GM15510 (cell line): Measurements from ENCODE around the gene APOM.

ENCODE experiments used
- POLR2A ChIP-seq: IDR thresholded peaks from 3 replicates; pipeline ENCODE4 v1.6.1; 2011; ENCODE audit warnings: borderline replicate concordance; ENCODE audit not compliant: insufficient read length; ENCODE audit errors: extremely low read depth

APOM gene

DNA sequence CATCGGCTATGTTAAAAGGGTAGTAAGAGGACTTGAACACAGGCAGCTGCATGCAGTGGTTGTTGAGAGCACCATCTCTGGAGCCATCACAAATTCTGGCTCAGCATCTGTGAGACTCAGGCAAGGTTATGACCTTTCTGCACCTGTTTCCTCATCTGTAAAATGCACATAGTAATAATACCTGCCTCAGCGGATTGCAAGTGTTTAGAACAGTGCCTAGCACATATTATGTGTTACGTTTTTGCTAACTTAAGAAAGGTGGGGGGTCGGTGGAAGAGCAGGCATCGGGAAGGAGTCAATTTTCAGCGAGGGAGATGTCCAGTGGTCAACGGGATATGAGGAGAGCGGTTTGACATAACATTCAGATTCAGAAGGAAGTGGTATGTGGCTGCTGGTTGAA, 22.3 kb downstream of the APOM start:
- no peak for TF ChIP-seq POLR2A

DNA sequence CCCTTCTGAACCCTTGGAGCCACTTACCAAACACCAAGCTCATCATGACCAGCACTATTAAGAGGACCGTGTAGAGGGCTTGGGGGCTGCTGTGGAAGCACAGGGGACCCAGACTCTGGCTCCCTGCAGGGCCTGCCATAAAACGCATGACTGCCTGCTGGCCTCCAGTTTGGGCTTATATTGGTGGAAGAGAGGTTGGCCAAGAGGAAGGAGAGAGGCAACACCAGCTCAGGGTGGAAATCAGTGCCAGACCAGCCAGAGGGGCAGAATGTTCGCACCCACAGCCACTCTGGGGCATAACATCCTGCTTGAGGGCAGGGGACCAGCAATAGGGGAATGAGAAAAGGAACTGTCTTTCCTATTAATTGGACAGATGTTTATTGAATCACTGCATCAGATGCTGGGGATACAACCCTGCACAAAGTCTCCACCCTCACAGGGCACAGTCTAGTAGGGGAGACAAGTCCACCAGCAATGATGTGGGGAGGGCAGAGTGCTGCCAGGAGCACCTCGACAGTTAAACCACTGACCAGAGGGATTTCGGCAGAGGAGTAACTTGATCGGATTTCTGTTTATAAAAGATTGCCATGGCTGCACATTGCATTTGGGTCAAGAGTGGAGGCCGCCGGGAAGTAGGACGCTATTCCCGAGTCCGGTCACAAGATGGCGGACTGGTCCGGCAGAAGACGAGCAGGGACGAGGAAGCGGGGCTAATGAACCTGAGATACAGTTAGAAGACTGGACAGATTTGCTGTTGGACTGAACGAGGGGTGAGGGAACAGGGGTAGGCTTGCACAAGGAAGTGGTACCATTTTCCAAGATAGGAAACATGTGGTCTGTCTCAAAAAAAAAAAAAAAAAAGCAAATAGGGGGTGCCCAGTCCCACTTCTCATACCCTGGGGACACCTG, 24.8 kb downstream of the APOM start, which contains the start of gene LY6G5C:
Gene LY6G5C (minus strand): TSS at position 842 of the 909 bp plus-strand sequence. CDS start 694 bp downstream, at position 148.
- no peak for TF ChIP-seq POLR2A

DNA sequence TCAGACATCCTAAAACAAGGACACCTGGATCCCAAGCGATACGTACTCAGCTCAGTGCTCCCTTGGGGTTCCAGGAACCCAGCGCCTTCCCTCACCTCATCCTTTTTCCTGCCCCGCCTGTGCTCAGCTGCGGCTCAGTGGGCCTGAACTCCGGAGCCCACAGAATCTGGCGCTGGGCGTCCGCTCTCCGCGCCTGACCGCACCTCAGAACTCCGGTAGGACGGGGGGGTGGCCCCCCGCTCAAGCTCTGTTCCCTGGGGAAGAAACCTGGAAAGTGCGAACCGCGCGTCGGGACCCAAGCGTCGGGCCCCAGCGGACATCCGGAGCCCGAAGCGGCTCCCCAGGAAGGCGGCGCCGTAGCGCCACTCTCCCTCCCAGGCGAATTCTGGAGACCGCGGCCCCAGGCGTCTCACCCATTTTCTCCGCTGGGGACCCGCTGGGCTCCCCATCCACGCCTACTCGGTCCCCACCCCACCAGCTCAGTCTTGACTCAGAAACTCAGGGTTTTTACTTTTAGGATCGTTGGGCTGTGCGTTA, 25.5 kb downstream of the APOM start:
- peak; percentile 38 for TF ChIP-seq POLR2A

GRCh38 chr6:31683591-31683990, 27.9 kb downstream of the APOM start:
- TF ChIP-seq POLR2A = no peak

GRCh38 chr6:31686483-31686882, 30.8 kb downstream of the APOM start:
- TF ChIP-seq POLR2A = no peak

DNA sequence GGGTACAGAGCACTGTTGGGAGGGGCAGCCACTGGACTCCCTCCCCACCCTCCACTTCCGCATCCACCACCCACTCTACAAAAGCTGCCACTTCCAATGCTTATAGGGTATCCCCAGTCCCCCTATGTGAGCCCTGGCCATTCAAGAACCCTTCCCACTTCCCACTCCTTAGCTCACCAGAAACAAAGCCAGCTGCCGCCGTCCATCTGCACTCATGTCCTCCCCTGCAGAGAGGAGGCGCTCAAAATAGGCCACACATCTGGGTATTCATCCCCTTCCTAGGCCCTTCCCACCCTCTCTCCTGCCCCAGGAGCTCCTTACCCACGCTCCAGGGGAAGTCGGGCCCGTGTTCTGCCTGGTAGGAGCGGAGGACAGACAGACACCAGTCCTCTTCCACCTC, 31.6 kb downstream of the APOM start:
- no peak for TF ChIP-seq POLR2A

DNA sequence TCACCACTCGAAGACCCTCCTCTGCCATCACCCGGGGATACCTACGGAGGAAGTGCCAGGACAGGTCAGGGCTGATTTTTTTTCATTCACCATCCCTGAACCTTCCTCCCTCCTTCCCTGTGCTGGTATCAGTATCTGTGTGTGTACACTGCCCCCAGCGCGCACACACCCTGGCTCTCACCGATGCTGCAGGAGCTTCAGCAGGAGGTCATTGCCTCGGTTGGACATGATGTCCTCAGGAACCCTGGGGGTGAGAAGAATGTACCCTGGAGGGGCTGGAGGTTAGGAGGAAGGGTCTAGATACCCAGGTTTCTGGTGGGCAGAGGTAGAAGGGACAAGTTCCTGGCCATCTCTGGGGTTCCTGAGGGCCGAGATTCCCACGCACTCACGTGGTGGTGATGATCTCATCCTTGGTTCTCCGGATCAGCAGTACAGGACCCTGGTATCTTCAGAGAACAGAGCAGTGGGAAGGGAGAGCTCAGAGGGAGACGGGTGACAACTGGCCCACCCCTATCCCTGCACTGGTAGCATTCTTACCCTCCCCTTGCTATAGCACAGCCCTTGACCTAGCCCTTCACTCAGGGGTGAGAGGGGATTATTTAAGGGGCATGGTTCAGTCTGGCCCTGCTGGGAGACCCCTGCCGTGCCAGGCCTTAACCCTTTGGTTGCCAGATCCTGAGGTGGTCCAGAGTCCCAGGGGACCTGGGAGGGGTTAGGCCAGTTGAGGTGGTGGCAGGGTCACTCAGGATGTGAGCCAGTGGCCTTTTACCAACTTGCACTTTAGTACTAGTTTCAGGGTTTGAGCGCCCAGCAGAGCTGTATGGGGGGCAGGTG, 32.4 kb downstream of the APOM start:
- no peak for TF ChIP-seq POLR2A

- TF ChIP-seq POLR2A = no peak
These were observed 33.8 kb downstream of the APOM start for GRCh38 chr6:31689249-31690110.

DNA sequence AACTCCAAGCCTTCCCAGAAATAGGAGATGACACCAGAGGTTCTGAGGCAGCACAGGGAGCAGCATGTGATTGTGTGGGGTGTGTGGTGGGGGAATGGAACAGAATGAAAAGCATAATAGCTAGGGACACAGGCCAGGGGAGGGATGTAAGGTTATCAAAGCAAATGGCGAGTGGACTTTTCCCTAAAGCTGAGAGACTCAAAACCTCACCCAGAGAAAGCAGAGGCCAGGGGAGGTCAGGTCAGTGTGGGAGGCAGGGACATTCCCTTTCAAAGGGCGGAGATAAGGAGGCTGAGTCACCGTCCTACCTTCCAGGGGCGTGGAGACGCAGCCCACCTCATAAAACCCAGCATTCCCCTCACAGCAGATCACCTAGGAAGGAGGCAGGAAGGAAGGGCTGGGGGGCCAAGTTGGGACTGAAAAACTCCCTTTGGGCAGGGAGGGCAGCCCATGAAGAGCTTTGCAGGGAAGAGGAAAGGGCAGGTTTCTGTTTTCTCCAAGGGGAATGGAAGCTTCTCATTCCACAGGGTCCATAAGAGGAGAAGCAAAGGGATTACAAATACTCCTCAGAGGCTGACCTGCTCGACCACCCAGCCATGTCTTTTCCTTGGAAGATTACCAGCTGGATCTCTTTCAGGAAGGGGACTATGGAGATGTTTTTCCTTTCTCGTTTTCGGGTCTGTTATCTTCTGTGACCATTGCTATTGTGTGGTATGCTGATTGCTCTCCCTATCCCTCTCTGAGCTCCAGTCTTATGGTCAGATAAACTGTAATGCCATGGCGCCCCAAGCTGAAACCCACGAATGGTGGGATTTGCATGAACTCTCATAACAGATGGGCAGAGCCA, 34.8 kb downstream of the APOM start:
- no peak for TF ChIP-seq POLR2A

GRCh38 chr6:31691078-31691463, 35.4 kb downstream of the APOM start:
- no peak for TF ChIP-seq POLR2A

DNA sequence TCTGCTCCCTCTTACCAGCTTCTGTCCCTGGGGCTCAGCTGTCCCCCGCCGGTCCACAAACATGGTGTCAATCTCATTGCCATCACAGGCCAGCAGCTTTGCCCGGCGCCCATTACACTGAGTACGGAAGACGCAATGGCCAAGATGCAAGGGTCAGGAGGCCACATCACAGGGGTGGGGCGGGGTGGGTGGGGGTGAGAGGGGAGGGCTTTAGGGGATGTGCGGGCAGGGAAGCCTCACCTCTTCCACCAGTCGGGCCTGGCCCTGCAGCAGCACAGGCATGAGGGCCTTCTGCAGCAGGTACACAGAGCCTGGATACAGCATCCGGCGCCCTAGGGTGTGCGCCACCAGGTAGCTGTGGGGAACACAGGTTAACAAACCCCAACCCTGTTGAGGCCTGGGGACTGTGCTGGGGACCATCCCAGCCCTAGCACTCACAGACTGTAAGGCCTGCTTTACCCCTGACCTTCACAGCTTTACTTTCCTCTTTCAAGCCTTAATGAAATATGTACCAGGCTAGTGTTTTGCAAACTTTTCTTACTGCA, 35.9 kb downstream of the APOM start:
- no peak for TF ChIP-seq POLR2A

DNA sequence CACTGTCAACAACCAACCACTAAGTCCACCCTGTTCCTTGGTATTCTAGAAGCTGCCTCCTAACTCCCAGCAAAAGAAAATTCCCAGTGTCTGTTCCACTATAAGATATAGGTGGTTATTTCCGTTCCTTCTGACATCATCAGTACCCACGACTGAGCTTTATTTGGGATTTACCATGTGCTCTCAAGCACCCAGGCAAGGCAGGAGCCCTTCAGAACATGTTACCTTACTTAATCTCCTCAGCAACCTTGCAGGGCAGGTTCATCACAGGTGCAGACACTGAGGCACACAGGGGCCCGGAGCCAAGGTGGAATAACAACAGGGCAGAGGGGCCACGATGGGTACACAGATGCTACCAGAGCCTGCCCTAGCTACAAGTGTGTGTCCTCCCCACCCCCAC, 36.7 kb downstream of the APOM start:
- no peak for TF ChIP-seq POLR2A

- TF ChIP-seq POLR2A = no peak
These were observed 37.2 kb downstream of the APOM start for GRCh38 chr6:31692886-31693285.

DNA sequence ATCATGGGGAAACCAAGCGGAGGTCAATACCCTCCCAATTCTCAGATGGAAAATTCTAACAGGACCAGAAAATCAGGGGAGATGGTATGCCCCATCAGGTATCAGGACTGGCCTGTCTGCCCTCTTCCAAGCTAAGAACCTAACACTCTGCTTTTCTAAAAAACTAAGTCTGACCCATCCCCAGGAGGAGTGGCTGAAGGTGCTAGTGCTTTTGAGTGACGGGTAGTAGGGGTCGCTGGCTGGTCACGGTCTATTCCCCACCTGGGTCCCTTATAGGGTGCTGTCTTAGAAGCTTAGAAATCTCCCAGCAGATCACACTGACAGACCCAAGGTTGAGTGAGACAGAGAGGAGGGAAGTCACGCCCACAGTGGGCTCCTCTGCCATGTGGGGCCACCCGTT, 37.8 kb downstream of the APOM start:
- TF ChIP-seq POLR2A = no peak

GRCh38 chr6:31697555-31697954, 41.9 kb downstream of the APOM start:
- TF ChIP-seq POLR2A = no peak
